Epithelial cell of proximal tubule (primary cell): ENCODE data around the gene CBX4. TPM values are rescaled to one million over a fixed set of nuclear protein-coding genes. Genes with fewer than 3 reads are reported as not detected.

ENCODE experiments used
- DNase-seq: peaks from one replicate; pipeline ENCODE4 v3.0.0-alpha.2; 2011; ENCODE audit warnings: low read depth
- H3K4me3 ChIP-seq: 2 replicates; pipeline ENCODE4 v1.5.1; 2011; ENCODE audit warnings: low read depth, mild to moderate bottlenecking, low read length
- CTCF ChIP-seq: conservative IDR thresholded peaks from 2 replicates; pipeline ENCODE4 v1.5.1; 2012; ENCODE audit warnings: low read depth, mild to moderate bottlenecking, low read length
- total RNA-seq: library from RNA; depleted of rRNA; stranded (reverse); fragments of >200 nt; gene quantifications from 2 replicates; pipeline ENCODE4 v1.2.3, GENCODE V29; 2015

CBX4 gene
- total RNA-seq, 1 donor from 2014 or later, result 4.8 TPM

DNA sequence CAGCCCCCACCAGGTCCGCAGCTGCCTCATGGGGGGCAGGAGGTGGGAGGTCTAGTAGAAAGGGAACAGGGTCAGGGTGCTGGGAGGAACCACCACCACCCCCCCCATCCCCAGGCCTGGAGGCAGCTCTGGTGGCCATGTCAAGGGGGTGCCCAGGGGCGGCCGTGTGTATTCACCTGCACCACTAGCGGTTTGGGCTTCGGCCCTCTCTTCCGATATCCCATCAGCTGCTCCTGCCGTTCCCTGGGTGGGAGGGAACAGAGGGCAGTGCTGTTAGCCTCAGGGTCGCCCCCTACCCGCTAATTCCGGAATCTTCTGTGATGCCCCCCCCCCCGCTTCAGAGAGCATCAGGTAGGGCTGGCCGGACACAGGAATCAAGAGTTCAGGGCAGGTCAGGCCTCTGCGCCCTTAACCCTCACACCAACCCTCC, 3.8 kb downstream of the CBX4 start:
- no peak for DNase-seq
- no peak for TF ChIP-seq CTCF
- no peak overlapping the region for H3K4me3 ChIP-seq

DNA sequence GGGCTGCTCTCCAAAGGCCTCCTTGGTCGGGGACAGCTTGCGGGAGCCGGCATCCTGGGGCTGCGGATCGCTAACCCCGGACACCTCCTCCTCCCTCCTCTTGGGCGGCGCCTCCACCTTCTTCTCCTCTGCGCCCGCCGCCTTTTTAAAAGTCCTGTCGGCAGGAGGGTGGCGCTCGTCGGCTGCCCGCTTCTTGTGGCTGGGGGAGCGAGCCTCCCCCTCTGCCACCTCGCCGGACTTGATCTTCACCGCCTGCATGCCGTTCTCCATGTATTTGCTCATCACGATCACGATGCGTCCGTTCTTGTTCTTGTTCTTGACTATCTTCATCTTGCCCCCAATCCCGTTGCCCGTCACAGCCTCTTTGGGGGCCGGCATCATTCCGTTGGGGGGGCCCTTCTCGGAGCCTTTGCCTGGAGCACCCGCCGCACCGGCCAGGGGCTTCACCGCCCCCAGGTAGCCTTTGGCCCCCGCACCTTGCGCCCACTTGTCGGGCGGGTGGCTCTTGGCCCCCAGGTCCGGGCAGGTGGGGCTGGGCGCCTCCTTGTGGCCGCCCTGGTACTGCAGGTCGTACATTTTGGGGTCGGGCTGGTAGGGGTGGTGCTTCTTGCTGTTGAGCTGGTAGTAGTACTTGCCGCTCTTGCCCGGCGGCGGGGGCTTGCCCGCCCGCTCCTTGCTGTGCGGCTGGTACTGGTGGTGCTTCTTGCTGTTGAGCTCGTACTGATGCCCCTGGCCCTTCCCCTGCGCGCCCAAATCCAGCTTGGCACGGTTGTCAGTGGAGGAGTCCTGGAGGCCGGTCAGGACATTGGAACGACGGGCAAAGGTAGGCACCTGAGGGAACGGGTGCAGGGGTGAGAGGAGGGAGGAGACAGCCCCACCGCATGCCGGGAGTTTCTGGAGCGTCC, 4.4 kb downstream of the CBX4 start:
- DNase-seq, result no peak
- peak; percentile 65 for TF ChIP-seq CTCF
- H3K4me3 ChIP-seq, result no peak overlapping the region

DNA sequence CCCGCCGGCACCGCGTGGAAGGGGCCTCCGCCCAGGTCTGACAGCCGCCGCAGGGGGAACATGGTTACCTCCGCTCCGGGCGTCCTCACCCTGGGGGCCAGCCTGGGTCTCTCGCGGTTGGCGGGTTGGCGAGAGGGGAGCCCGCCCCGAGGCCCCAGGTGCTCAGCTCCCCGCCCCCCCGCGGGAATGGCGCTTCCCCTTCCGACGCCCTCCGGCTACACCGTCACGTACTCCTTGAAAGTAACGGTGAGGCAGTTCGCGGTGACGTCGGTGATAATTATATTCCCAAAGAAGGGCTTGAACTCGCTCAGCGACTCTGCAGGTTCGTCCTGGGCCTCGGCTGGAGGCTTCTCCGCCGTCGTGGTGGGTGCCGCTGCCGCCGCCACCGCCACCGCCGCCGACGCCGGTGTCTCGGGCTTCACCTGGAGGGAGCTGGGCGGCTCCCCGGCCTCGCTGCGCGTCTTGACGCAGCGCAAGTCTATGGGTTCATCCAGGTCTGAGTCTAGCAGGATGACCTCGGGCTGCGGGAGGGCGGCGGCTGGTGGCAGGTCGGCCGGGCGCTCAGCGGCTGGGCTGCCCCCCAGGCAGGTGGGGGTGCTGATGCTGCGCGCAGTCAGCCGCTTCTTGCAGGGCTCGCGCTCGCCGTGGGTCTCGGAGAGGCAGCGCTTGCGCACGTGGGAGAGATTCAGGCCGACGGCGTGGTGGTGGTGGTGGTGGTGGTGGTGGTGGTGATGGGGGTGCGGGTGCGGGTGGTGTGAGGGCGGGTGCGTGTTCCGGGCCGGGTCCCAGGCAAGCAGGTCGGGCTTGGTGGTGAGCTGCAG, 5.3 kb downstream of the CBX4 start:
- no peak for DNase-seq
- TF ChIP-seq CTCF, result no peak
- H3K4me3 ChIP-seq, result no peak overlapping the region

- TF ChIP-seq CTCF, result no peak
- DNase-seq, result no peak
- H3K4me3 ChIP-seq, result peak overlapping the region; percentile 44
These were observed 6.2 kb downstream of the CBX4 start for GRCh38 chr17:79833110-79833450.

GRCh38 chr17:79832218-79833109, 6.8 kb downstream of the CBX4 start:
- DNase-seq, result no peak
- H3K4me3 ChIP-seq, result peak overlapping the region; percentile 44
- TF ChIP-seq CTCF, result no peak
